GM12892 (cell line): ENCODE measurements around the gene TBC1D13.
"Not testable (repeated sequence)": the region's sequence is repeated elsewhere in the genome, so short reads cannot be mapped to it uniquely, and the experiment has no call there.

ENCODE experiments used
- POLR2A ChIP-seq: IDR thresholded peaks from 2 replicates; pipeline ENCODE4 v1.6.1; 2011; ENCODE audit warnings: low read depth, low read length, control low read depth
- POLR2AphosphoS5 ChIP-seq: IDR thresholded peaks from 2 replicates; pipeline ENCODE4 v1.6.1; 2011; ENCODE audit warnings: low read depth, low read length, control low read depth

DNA sequence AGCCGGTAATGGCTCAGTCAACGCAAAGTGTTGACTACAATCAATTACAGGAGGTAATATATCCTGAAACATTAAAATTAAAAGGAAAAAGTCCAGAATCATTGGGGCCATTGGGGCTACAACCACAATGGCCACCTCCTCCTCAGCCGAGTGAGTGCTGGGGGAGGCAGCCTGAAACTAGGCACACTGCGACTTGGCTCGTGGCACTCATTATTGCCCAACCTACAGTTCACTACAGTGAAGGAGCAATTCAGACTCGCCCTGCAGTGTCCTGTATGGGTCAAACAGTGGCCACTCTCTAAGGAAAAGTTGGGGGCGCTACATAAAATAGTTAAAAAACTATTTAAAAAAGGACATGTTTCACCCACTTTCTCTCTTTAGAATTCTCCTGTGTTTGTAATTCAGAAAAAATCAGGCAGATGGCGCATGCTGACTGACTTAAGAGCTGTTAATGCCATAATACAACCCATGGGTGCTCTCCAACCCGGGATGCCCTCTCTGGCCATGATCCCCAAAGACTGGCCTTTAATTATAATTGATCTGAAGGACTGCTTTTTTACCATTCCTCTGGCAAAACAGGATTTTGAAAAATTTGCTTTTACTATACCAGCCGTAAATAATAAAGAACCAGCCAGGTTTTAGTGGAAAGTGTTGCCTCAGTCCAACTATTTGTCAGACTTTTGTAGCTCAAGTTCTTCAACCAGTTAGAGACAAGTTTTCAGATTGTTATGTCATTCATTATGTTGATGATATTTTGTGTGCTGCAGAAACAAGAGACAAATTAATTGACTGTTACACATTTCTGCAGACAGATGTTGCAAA lies 64.9 kb downstream of the TBC1D13 start:
- TF ChIP-seq POLR2A, POLR2AphosphoS5: not testable (repeated sequence)
